ENCODE measurements around the gene TACSTD2.

The TACSTD2 gene

GRCh38 chr1:58528518-58528917, 48.5 kb downstream of the TACSTD2 start:
- Mint-ChIP-seq H3K4me1 (peaks cover 6% of the 10 kb centered on the region), H3K36me3 (ENCODE audit: low read depth) (peaks cover 8% of the 10 kb centered on the region), H3K9me3 (no peaks in the 10 kb centered on the region), H3K27me3 (ENCODE audit: low read depth) (no peaks in the 10 kb centered on the region), H3K27ac (peak overlapping the region in 1 of 3 experiments; percentile 52), H3K4me3 (no peak overlapping the region)
- TF ChIP-seq CTCF (IDR thresholded peaks at IDR 0.05; ENCODE audit: unreplicated experiment in 3 of 3) = no peak
